MCF 10A (cell line): ENCODE results near the gene DYNLT5. TPM values are rescaled to one million over a fixed set of nuclear protein-coding genes. Genes with fewer than 3 reads are reported as not detected.

ENCODE experiments used
- BruUV-seq: library from RNA; stranded (reverse); fragments of 400-500 nt; replicated peaks from 2 replicates; lab custom pipeline; 2021; lab: Mats Ljungman, UMichigan
- CTCF ChIA-PET: fragments of 300-600 bp; sonication (Branson Sonifier 250); formaldehyde crosslinking; extraction: SDS; loops from one replicate; lab custom pipeline; 2021; ENCODE audit warnings: antibody characterized with exemption, inconsistent platforms; lab: Yijun Ruan, JAX
- POLR2A ChIA-PET: fragments of 300-600, 350-650 bp; sonication (Branson Sonifier 250); formaldehyde crosslinking; extraction: SDS; loops from one replicate; lab custom pipeline; 2020; ENCODE audit warnings: antibody characterized with exemption, inconsistent platforms; lab: Yijun Ruan, JAX
- DNase-seq: peaks from one replicate; pipeline ENCODE4 v3.0.0-alpha.2; 2018; ENCODE audit not compliant: unreplicated experiment
- H3K27ac Mint-ChIP-seq: one replicate; pipeline ENCODE4 v1.8.0; 2022; ENCODE audit warnings: mild to moderate bottlenecking, low read depth, mixed read lengths; ENCODE audit not compliant: unreplicated experiment
- H3K27me3 Mint-ChIP-seq: one replicate; pipeline ENCODE4 v1.8.0; 2022; ENCODE audit warnings: mixed read lengths; ENCODE audit not compliant: insufficient read depth, unreplicated experiment
- H3K36me3 Mint-ChIP-seq: one replicate; pipeline ENCODE4 v1.8.0; 2022; ENCODE audit warnings: mild to moderate bottlenecking, moderate library complexity, mixed read lengths; ENCODE audit not compliant: insufficient read depth, unreplicated experiment
- H3K4me1 Mint-ChIP-seq: one replicate; pipeline ENCODE4 v1.8.0; 2022; ENCODE audit warnings: mixed read lengths; ENCODE audit not compliant: insufficient read depth, unreplicated experiment
- H3K4me3 Mint-ChIP-seq: one replicate; pipeline ENCODE4 v1.8.0; 2022; ENCODE audit warnings: mild to moderate bottlenecking, moderate library complexity, mixed read lengths; ENCODE audit not compliant: unreplicated experiment
- H3K9me3 Mint-ChIP-seq: one replicate; pipeline ENCODE4 v1.8.0; 2022; ENCODE audit warnings: mixed read lengths; ENCODE audit not compliant: unreplicated experiment
- intact Hi-C: fragments of 100-400 bp; cut with micrococcal nuclease; formaldehyde crosslinking; loops from 2 replicates; pipeline ENCODE4 v1.14.1; 2022
- total RNA-seq: library from RNA; stranded (reverse); gene quantifications from 2 replicates; pipeline ENCODE4 v1.2.3, GENCODE V29; 2022
- TF ChIP-seq, protein P1 (sequence below): fragments of 200-600 bp; IDR thresholded peaks from one replicate; pipeline ENCODE4 v1.8.0; 2022; ENCODE audit warnings: antibody characterized with exemption, mild to moderate bottlenecking; ENCODE audit not compliant: unreplicated experiment

The DYNLT5 gene
- total RNA-seq, 1 experiment from 2014 or later: not detected

DNA sequence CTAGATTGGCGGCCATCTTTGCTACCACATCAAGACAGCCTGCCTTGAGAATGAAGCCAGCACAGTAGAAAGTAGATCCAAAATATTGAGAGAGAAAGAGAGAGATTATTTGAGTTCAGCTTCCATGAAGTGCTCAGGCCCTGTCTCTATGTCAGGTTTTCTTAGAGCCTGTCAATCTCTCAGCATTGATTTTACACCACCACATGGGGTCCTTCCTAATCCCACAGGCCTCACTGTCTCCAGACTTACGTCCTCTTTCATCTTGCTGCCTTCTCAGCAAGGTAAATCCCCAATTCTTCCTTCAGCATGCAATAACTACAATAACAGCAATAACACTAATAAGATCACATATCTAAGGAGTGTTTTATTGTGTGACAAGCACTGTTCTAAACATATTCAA, 21.0 kb downstream of the DYNLT5 start:
- Mint-ChIP-seq H3K36me3 (no peaks in the 10 kb centered on the region), H3K27me3 (no peaks in the 10 kb centered on the region)

DNA sequence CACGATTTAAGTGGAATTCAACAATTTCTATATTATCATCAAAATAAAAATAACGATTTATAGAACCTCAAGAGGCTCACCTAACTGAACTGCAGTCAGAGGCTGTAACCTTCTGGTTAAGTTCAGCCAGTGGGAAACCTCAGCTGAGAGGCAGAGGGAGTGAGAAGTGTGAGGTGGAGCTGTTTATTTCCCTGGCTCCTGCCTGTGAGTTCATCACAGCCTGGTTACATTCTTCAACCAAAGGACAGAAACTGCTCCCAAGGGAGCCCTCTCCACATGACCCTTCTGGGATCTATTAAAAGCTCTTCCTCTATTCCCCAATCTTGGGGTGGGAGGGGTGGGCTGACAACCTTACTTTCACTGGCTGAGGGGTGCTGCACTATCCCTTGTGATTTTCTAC, 22.2 kb downstream of the DYNLT5 start:
- DNase-seq: no peak
- BruUV-seq: no TSS peak
- POLR2A ChIA-PET: interaction anchor here (0.5 kb wide), 1 partner anchor 1131 kb away, joined by 3 read pairs; no protein-coding TSS in a partner anchor

More for the DNA sequence above, 21.0 kb downstream of the DYNLT5 start:
- intact Hi-C loops: no loop called here
- ChIA-PET POLR2A (no interaction called here), CTCF (no interaction called here)
- Mint-ChIP-seq H3K4me1 (no peaks in the 10 kb centered on the region), H3K4me3 (no peak overlapping the region), H3K9me3 (no peaks in the 10 kb centered on the region), H3K27ac (no peak overlapping the region)
- no TSS peak for BruUV-seq
- TF ChIP-seq, protein P1, sequence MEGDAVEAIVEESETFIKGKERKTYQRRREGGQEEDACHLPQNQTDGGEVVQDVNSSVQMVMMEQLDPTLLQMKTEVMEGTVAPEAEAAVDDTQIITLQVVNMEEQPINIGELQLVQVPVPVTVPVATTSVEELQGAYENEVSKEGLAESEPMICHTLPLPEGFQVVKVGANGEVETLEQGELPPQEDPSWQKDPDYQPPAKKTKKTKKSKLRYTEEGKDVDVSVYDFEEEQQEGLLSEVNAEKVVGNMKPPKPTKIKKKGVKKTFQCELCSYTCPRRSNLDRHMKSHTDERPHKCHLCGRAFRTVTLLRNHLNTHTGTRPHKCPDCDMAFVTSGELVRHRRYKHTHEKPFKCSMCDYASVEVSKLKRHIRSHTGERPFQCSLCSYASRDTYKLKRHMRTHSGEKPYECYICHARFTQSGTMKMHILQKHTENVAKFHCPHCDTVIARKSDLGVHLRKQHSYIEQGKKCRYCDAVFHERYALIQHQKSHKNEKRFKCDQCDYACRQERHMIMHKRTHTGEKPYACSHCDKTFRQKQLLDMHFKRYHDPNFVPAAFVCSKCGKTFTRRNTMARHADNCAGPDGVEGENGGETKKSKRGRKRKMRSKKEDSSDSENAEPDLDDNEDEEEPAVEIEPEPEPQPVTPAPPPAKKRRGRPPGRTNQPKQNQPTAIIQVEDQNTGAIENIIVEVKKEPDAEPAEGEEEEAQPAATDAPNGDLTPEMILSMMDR: no peak
- no peak for DNase-seq

DNA sequence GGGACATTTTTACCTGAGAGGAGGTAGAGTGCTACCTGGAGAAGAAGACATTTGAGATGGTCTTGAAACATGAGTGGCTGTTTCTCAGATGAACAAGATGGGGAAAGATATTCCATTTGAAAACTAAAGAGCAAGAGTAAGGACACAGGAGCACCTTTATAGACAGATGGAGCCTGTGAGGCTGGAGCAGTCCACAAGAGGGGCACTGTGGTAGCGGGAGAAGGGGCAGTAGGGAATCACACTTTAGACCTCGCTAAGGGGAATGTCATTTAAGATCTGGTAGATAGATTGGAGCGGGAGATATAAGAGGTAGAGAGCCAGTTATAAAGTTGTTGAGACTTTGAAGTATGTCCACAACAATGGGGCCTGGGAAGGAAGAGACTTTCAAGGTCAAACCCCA, 23.4 kb downstream of the DYNLT5 start:
- BruUV-seq: no TSS peak
- H3K9me3 Mint-ChIP-seq: no peaks in the 10 kb centered on the region
- H3K36me3 Mint-ChIP-seq: no peaks in the 10 kb centered on the region
- H3K27ac Mint-ChIP-seq: no peak overlapping the region
- H3K4me3 Mint-ChIP-seq: no peak overlapping the region
- ChIA-PET POLR2A (no interaction called here), CTCF (interaction anchor here (0.5 kb wide), 1 partner anchor 480 kb away, joined by 3 read pairs; no protein-coding TSS in a partner anchor)
- intact Hi-C loops: no loop called here
- DNase-seq: no peak
- peaks cover 7% of the 10 kb centered on the region for H3K27me3 Mint-ChIP-seq
- TF ChIP-seq, protein P1: no peak
- no peaks in the 10 kb centered on the region for H3K4me1 Mint-ChIP-seq

More for the DNA sequence above, 22.2 kb downstream of the DYNLT5 start:
- Mint-ChIP-seq H3K4me3 (no peak overlapping the region), H3K9me3 (no peaks in the 10 kb centered on the region), H3K36me3 (no peaks in the 10 kb centered on the region), H3K27ac (no peak overlapping the region), H3K4me1 (no peaks in the 10 kb centered on the region), H3K27me3 (peaks cover 6% of the 10 kb centered on the region)
- TF ChIP-seq, protein P1: no peak
- CTCF ChIA-PET: no interaction called here
- intact Hi-C loops: no loop called here

DNA sequence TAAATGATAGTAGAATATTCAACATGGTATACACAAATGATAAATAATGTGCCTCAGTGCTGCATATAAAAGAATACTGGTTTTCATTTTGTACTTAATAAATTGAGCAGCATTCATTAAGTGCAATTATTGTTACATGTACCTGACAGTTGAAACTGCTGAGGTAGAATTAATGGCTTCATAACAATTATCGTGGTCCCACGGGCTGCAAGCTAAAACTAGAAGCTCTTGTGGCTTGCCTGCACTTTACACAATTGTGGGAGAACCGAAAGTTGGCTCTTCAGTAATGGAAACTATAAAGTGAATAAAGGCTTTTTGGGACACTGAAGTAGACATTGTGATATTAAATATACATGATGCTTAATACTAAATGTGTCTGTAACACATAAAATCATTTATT, 25.6 kb downstream of the DYNLT5 start:
- no peak for DNase-seq
- BruUV-seq: no TSS peak
- H3K36me3 Mint-ChIP-seq: no peaks in the 10 kb centered on the region
- POLR2A ChIA-PET: interaction anchor here (1.0 to 1.1 kb wide), 2 partner anchors 9 to 16 kb away, joined by 4 to 5 read pairs; no protein-coding TSS in a partner anchor
- CTCF ChIA-PET: interaction anchor here (0.8 to 1.0 kb wide), 2 partner anchors 22 to 31 kb away, joined by 3 read pairs; no protein-coding TSS in a partner anchor
- TF ChIP-seq, protein P1: no peak
- H3K27me3 Mint-ChIP-seq: peaks cover 7% of the 10 kb centered on the region
- no peaks in the 10 kb centered on the region for H3K9me3 Mint-ChIP-seq
- H3K27ac Mint-ChIP-seq: no peak overlapping the region
- intact Hi-C loops: no loop called here
- no peaks in the 10 kb centered on the region for H3K4me1 Mint-ChIP-seq
- H3K4me3 Mint-ChIP-seq: no peak overlapping the region
